K562 (cell line): Measurements from ENCODE around the gene OXNAD1. TPM values are rescaled to one million over a fixed set of nuclear protein-coding genes. Genes with fewer than 3 reads are reported as not detected.

Experiments used
- ATAC-seq: fragments of 200-7000 bp; cut with Tn5 transposase; 3 replicates; pipeline ENCODE4 v1.9.1; 2020; ENCODE audit warnings: moderate library complexity
- BruUV-seq: library from RNA; stranded (reverse); fragments of 400-500 nt; replicated peaks from 2 replicates; lab custom pipeline; 2021; lab: Mats Ljungman, UMichigan
- CTCF ChIA-PET: fragments of 300-600 bp; formaldehyde crosslinking; extraction: SDS; loops from one replicate; lab custom pipeline; 2021; ENCODE audit warnings: low intra/inter-chr PET ratio; lab: Yijun Ruan, JAX
- POLR2A ChIA-PET: fragments of 300-600, 350-650 bp; sonication (Branson Sonifier 250); formaldehyde crosslinking; extraction: SDS; loops from one replicate; lab custom pipeline; 2021; ENCODE audit warnings: antibody characterized with exemption, inconsistent platforms; lab: Yijun Ruan, JAX
- DNase-seq, 4 experiments: peaks; one replicate each; pipeline versions ENCODE4 v3.0.0 to v3.0.0-alpha.2; 2011 to 2018; ENCODE audit warnings: low spot score in 3 of 4, mixed read lengths in 3 of 4; ENCODE audit errors: extremely low read depth in 1 of 4
- FAIRE-seq: peaks from 2 replicates; lab custom pipeline; 2011; peaks lifted over from hg19 to GRCh38; lab: Jason Lieb, UNC
- H2AFZ ChIP-seq: 2 replicates; pipeline ENCODE4 v1.6.0; 2011; ENCODE audit warnings: low read depth, low read length, control low read depth, inconsistent platforms
- H3K27ac ChIP-seq: fragments of 200-600 bp; 3 replicates; pipeline ENCODE4 v1.8.0; 2011; ENCODE audit warnings: low read depth, mild to moderate bottlenecking, control low read depth, inconsistent platforms, low read length, moderate library complexity, mixed read lengths; ENCODE audit errors: extremely low read depth
- H3K27me3 ChIP-seq, 2 experiments: fragments of 300-600 bp in 1 of 2; 2 replicates in 1 of 2; 3 replicates in 1 of 2; pipeline versions ENCODE4 v1.6.0 to v1.8.0; 2011; ENCODE audit warnings: inconsistent platforms in 2 of 2, low read length in 2 of 2, mild to moderate bottlenecking in 1 of 2, mixed read lengths in 1 of 2, moderate library complexity in 1 of 2; ENCODE audit not compliant: control insufficient read depth in 2 of 2, insufficient read depth in 2 of 2
- H3K36me3 ChIP-seq: fragments of 300-600 bp; 3 replicates; pipeline ENCODE4 v1.8.0; 2011; ENCODE audit warnings: mild to moderate bottlenecking, low read length, inconsistent platforms; ENCODE audit not compliant: control insufficient read depth, insufficient read depth
- H3K4me1 ChIP-seq, 2 experiments: fragments of 200-600 bp in 1 of 2; replicated peaks in 1 of 2; 2 replicates in 1 of 2; 3 replicates in 1 of 2; pipeline versions ENCODE4 v1.5.1 to v1.8.0; 2011; ENCODE audit warnings: inconsistent platforms in 2 of 2, low read length in 2 of 2, mild to moderate bottlenecking in 1 of 2, mixed read lengths in 1 of 2, moderate library complexity in 1 of 2; ENCODE audit not compliant: control insufficient read depth in 2 of 2, insufficient read depth in 2 of 2
- H3K4me2 ChIP-seq: 2 replicates; pipeline ENCODE4 v1.6.1; 2011; ENCODE audit warnings: low read length, control low read depth, inconsistent platforms, mixed read lengths; ENCODE audit not compliant: insufficient read depth
- H3K4me3 ChIP-seq: fragments of 200-600 bp; sonication (generic), shearing (Covaris generic); 2 replicates; pipeline ENCODE4 v1.5.1; 2016; ENCODE audit warnings: control low read depth, inconsistent platforms
- H3K79me2 ChIP-seq: fragments of 200-600 bp; 3 replicates; pipeline ENCODE4 v1.8.0; 2011; ENCODE audit warnings: low read length, inconsistent platforms; ENCODE audit not compliant: control insufficient read depth, insufficient read depth
- H3K9ac ChIP-seq, 2 experiments: 2 replicates each; pipeline versions ENCODE4 v1.6.0 to v1.6.1; 2011; ENCODE audit warnings: low read depth in 2 of 2, low read length in 2 of 2, control low read depth in 1 of 2, inconsistent platforms in 1 of 2, mild to moderate bottlenecking in 1 of 2, mixed read lengths in 1 of 2; ENCODE audit not compliant: insufficient read depth in 1 of 2
- H3K9me1 ChIP-seq: one replicate; pipeline ENCODE4 v1.6.0; 2011; ENCODE audit warnings: inconsistent platforms, mild to moderate bottlenecking, low read length, moderate library complexity; ENCODE audit not compliant: control insufficient read depth, insufficient read depth
- H3K9me3 ChIP-seq: replicated peaks from 2 replicates; pipeline ENCODE4 v1.5.1; 2011; ENCODE audit warnings: low read depth, low read length, inconsistent platforms; ENCODE audit not compliant: control insufficient read depth, insufficient read depth
- H4K20me1 ChIP-seq: replicated peaks from 2 replicates; pipeline ENCODE4 v1.6.1; 2011; ENCODE audit warnings: low read length, inconsistent platforms, mixed read lengths; ENCODE audit not compliant: control insufficient read depth, insufficient read depth
- ARID1B ChIP-seq: fragments of 450-650 bp; IDR thresholded peaks from 2 replicates; pipeline ENCODE4 v1.6.1; 2016; ENCODE audit warnings: antibody characterized with exemption, mild to moderate bottlenecking, inconsistent platforms
- CEBPB ChIP-seq: fragments of 450-650 bp; IDR thresholded peaks from 2 replicates; pipeline ENCODE4 v1.6.1; 2016; ENCODE audit warnings: missing genetic modification characterization, missing compliant biosample characterization
- CEBPG ChIP-seq, 3 experiments: fragments of 200-800 bp in 1 of 3; sonication (Bioruptor generic) in 1 of 3; sonication (generic) in 1 of 3; formaldehyde crosslinking in 1 of 3; IDR thresholded peaks in 2 of 3; conservative IDR thresholded peaks in 1 of 3; 2 replicates each; pipeline versions ENCODE4 v1.6.1 to v1.8.0; 2016 to 2022; ENCODE audit warnings: missing compliant biosample characterization in 2 of 3, missing genetic modification characterization in 2 of 3, mild to moderate bottlenecking in 1 of 3, missing genetic modification reagents in 1 of 3
- DPF2 ChIP-seq: fragments of 450-650 bp; IDR thresholded peaks from 2 replicates; pipeline ENCODE4 v1.6.1; 2016
- FOSL1 ChIP-seq: fragments of 200-800 bp; sonication (Bioruptor generic); conservative IDR thresholded peaks from 2 replicates; pipeline ENCODE4 v1.6.1; 2016; ENCODE audit warnings: missing genetic modification characterization, missing compliant biosample characterization
- GTF2E2 ChIP-seq: fragments of 200-800 bp; sonication (Bioruptor generic); IDR thresholded peaks from 2 replicates; pipeline ENCODE4 v1.6.1; 2016; ENCODE audit warnings: missing genetic modification characterization, missing compliant biosample characterization
- HCFC1 ChIP-seq: IDR thresholded peaks from 2 replicates; pipeline ENCODE4 v1.6.1; 2012; ENCODE audit warnings: low read depth, low read length, improper control_type of control experiment
- JUN ChIP-seq, 2 experiments: sonication (generic) in 1 of 2; formaldehyde crosslinking in 1 of 2; IDR thresholded peaks; 2 replicates each; pipeline versions ENCODE4 v1.6.1 to v1.8.0; 2012 to 2022; ENCODE audit warnings: borderline replicate concordance in 2 of 2, mild to moderate bottlenecking in 2 of 2, improper control_type of control experiment in 1 of 2, low read depth in 1 of 2, low read length in 1 of 2, missing genetic modification reagents in 1 of 2
- JUND ChIP-seq, 2 experiments: IDR thresholded peaks; 2 replicates in 1 of 2; 3 replicates in 1 of 2; pipeline ENCODE4 v1.6.1; 2011; ENCODE audit warnings: borderline replicate concordance in 2 of 2, low read depth in 2 of 2, low read length in 2 of 2, improper control_type of control experiment in 1 of 2, missing biosample characterization in 1 of 2, missing genetic modification characterization in 1 of 2, missing genetic modification reagents in 1 of 2
- SNIP1 ChIP-seq: fragments of 450-650 bp; IDR thresholded peaks from 2 replicates; pipeline ENCODE4 v1.7.1; 2017; ENCODE audit warnings: low read depth, mild to moderate bottlenecking
- TBL1XR1 ChIP-seq, 2 experiments: IDR thresholded peaks; 2 replicates each; pipeline ENCODE4 v1.6.1; 2012; ENCODE audit warnings: improper control_type of control experiment in 2 of 2, low read length in 2 of 2, mild to moderate bottlenecking in 1 of 2
- TCF7 ChIP-seq: sonication (generic); IDR thresholded peaks from 2 replicates; pipeline ENCODE4 v1.6.1; 2016; ENCODE audit warnings: antibody characterized with exemption, borderline replicate concordance
- ZFP30 ChIP-seq: fragments of 250-450 bp; sonication (Bioruptor Pico); IDR thresholded peaks from 2 replicates; pipeline ENCODE4 v1.8.0; 2022; ENCODE audit warnings: moderate library complexity, mild to moderate bottlenecking, inconsistent platforms, borderline replicate concordance
- WGBS: fragments of 100-300 bp; shearing (Covaris generic); methylation state at CpG from one replicate; pipeline ENCODE4 v1.1.6; 2016; ENCODE audit warnings: low coverage, mixed read lengths; ENCODE audit not compliant: insufficient coverage; ENCODE audit errors: missing lambda C conversion rate; 5-methylcytosine and 5-hydroxymethylcytosine counted together
- in situ Hi-C: fragments of 300-500 bp; cut with MboI; formaldehyde crosslinking; loops from 4 replicates; pipeline ENCODE4 v1.15.0; 2018; ENCODE audit warnings: inconsistent platforms, mixed read lengths
- intact Hi-C: fragments of 100-400 bp; cut with micrococcal nuclease; formaldehyde crosslinking; loops from 2 replicates; pipeline ENCODE4 v1.14.2; 2022
- polyA plus RNA-seq, 8 experiments: library from polyadenylated mRNA; depleted of rRNA in 4 of 8; stranded (reverse) in 5 of 8; unstranded in 3 of 8; fragments of >200 nt; fragmentation: Nextera tagmentation in 2 of 8; fragmentation: Illumina TruSeq in 1 of 8; extraction: Ambion mirVana in 2 of 8; extraction: Trizol in 1 of 8; gene quantifications; 2 replicates each; pipeline versions ENCODE4 v1.2.1 to v1.2.3, GENCODE V29; 2011 to 2014; ENCODE audit warnings: inconsistent platforms in 1 of 8, missing spikeins in 1 of 8
- total RNA-seq, 7 experiments: library from RNA; depleted of rRNA in 6 of 7; stranded (reverse); fragments of >200 nt in 6 of 7; fragmentation: Illumina TruSeq in 2 of 7; extraction: Trizol in 2 of 7; gene quantifications; 2 replicates each; pipeline versions ENCODE4 v1.2.1 to v1.2.3, GENCODE V29; 2011 to 2021; ENCODE audit warnings: low replicate concordance in 1 of 7
- TF ChIP-seq, protein P1 (sequence below): sonication (generic); formaldehyde crosslinking; IDR thresholded peaks from 2 replicates; pipeline ENCODE4 v1.8.0; 2022; ENCODE audit warnings: missing genetic modification reagents, mild to moderate bottlenecking, borderline replicate concordance
- TF ChIP-seq, protein P2 (sequence below), 2 experiments: fragments of 450-650 bp in 1 of 2; sonication (generic) in 1 of 2; formaldehyde crosslinking in 1 of 2; IDR thresholded peaks in 1 of 2; conservative IDR thresholded peaks in 1 of 2; 2 replicates each; pipeline versions ENCODE4 v1.6.1 to v1.8.1; 2016 to 2023; ENCODE audit warnings: mild to moderate bottlenecking in 2 of 2, moderate library complexity in 2 of 2, inconsistent platforms in 1 of 2, missing genetic modification reagents in 1 of 2

Gene OXNAD1
- total and polyA plus RNA-seq, 9 of the 15 experiments (the other 6 are each of a cell fraction or from before 2014, with no cell fraction given): 12.8 to 44.4 (median 41.1) TPM

DNA sequence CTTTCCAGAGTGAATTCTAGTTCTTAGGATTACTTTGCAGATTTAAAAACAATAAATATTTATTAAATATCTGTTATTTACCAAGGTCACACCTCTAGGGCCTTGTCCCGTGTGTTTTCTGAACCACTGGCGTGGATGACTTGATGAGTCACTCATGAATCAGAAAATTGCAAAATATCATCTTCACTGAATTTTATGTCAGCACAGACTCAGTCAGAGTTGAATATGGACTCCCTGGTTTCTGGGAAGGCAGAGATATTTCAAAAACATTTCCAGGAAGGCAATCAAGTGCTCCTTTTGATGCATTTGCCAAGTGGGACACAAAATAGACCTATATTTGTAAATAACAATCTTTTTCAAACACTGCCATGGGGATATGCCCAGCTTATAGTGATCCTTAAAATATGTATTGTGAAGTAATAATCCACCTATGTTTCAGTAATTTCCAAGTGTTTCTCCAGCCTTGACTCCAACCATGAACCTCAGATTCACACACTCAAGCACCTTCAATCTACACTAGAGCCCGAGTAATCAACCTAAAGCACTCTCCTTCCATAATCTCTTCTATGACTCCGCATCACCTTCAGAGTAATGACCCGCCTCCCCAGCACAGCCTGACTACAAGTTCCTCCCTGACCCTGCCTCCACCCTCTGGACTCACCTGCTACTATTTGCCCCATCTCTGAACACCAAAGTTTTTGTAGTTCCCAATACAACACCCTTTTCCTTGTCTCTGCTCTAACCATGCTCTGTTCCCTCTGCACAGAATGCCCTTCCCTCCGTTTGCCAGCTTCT is 24.6 kb upstream of the OXNAD1 start:
- intact Hi-C loops: no loop called here
- FAIRE-seq (peak; percentile 37), ATAC-seq (peak; percentile 22; the same call in 1 of the 3 replicates), DNase-seq (no peak)
- no peak overlapping the region for H3K4me2 ChIP-seq
- no peaks in the 10 kb centered on the region for H3K79me2 ChIP-seq
- CTCF ChIA-PET: interaction anchor here (0.8 to 0.9 kb wide), 2 partner anchors 51 to 265 kb away, joined by 3 read pairs; no protein-coding TSS in a partner anchor
- H3K36me3 ChIP-seq: no peaks in the 10 kb centered on the region
- BruUV-seq: no TSS peak
- H3K9me1 ChIP-seq: no peaks in the 10 kb centered on the region
- in situ Hi-C loops: loop anchor here (10.0 kb wide), 2 partner anchors 196 to 616 kb away; no protein-coding TSS in a partner anchor
- no peak overlapping the region for H3K27ac ChIP-seq
- POLR2A ChIA-PET: interaction anchor here (0.6 to 1.8 kb wide), 3 partner anchors 12 to 1592 kb away, joined by 3 to 5 read pairs (median 3); no protein-coding TSS in a partner anchor
- H3K9me3 ChIP-seq: no peaks in the 10 kb centered on the region
- no peak overlapping the region for H2AFZ ChIP-seq
- H4K20me1 ChIP-seq: no peaks in the 10 kb centered on the region
- H3K9ac ChIP-seq: no peak overlapping the region
- H3K4me3 ChIP-seq: no peak overlapping the region
- no peaks in the 10 kb centered on the region; a peak in 2 of 5 replicates for H3K4me1 ChIP-seq
- peaks cover 15 to 50% of the 10 kb centered on the region in 2 experiments for H3K27me3 ChIP-seq
- WGBS: 6% methylated on average over 6 of the region's 6 CpGs
- TF ChIP-seq, protein P1, sequence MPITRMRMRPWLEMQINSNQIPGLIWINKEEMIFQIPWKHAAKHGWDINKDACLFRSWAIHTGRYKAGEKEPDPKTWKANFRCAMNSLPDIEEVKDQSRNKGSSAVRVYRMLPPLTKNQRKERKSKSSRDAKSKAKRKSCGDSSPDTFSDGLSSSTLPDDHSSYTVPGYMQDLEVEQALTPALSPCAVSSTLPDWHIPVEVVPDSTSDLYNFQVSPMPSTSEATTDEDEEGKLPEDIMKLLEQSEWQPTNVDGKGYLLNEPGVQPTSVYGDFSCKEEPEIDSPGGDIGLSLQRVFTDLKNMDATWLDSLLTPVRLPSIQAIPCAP: no peak
- TF ChIP-seq, protein P2, sequence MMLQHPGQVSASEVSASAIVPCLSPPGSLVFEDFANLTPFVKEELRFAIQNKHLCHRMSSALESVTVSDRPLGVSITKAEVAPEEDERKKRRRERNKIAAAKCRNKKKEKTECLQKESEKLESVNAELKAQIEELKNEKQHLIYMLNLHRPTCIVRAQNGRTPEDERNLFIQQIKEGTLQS (IDR thresholded peaks at IDR 0.05): peak; percentile 67
- TF ChIP-seq, protein P2 (CRISPR knock-in tag; conservative IDR thresholded peaks at IDR 0.05): no peak
- TF ChIP-seq CEBPG (CRISPR knock-in tag; IDR thresholded peaks at IDR 0.05) (no peak), CEBPG (tag; conservative IDR thresholded peaks at IDR 0.05 in 1 of 2, IDR thresholded peaks at IDR 0.05 in 1 of 2) (peak; percentile 60 to 62; a peak in 3 of 4 replicates), JUN (IDR thresholded peaks at IDR 0.05; ENCODE audit: borderline replicate concordance, low read depth, low read length) (0 out of 2 replicates have a peak, but pooled peaks have one; percentile 15), JUN (CRISPR knock-in tag; IDR thresholded peaks at IDR 0.05; ENCODE audit: borderline replicate concordance) (no peak), DPF2 (no peak), TBL1XR1 (IDR thresholded peaks at IDR 0.05; ENCODE audit: low read length in 2 of 2) (no peak), SNIP1 (no peak), ZFP30 (CRISPR knock-in tag) (no peak), GTF2E2 (tag) (no peak), ARID1B (no peak), TCF7 (no peak), HCFC1 (no peak), CEBPB (tag) (peak; percentile 50), FOSL1 (peak; percentile 95), JUND (IDR thresholded peaks at IDR 0.05; ENCODE audit: borderline replicate concordance, low read depth, low read length) (peak; percentile 34; the same call in 1 of the 2 replicates), JUND (tag; IDR thresholded peaks at IDR 0.05; ENCODE audit: borderline replicate concordance, low read depth, low read length) (peak; percentile 24; the same call in 1 of the 3 replicates)
